Stimulated activated CD4-positive, alpha-beta T cell treated with anti-CD3 and anti-CD28 coated beads, Interleukin-1b, Interleukin-23, amount 100 ng/mL, for 1 hour (primary cell): Measurements from ENCODE around the gene DLG2.
"Not testable (repeated sequence)": the region's sequence is repeated elsewhere in the genome, so short reads cannot be mapped to it uniquely, and the experiment has no call there.

Source experiments
- DNase-seq, 2 donors: peaks; one replicate each; pipeline ENCODE4 v3.0.0-alpha.2; 2020; ENCODE audit warnings: low read depth in 2 of 2

The DLG2 gene

DNA sequence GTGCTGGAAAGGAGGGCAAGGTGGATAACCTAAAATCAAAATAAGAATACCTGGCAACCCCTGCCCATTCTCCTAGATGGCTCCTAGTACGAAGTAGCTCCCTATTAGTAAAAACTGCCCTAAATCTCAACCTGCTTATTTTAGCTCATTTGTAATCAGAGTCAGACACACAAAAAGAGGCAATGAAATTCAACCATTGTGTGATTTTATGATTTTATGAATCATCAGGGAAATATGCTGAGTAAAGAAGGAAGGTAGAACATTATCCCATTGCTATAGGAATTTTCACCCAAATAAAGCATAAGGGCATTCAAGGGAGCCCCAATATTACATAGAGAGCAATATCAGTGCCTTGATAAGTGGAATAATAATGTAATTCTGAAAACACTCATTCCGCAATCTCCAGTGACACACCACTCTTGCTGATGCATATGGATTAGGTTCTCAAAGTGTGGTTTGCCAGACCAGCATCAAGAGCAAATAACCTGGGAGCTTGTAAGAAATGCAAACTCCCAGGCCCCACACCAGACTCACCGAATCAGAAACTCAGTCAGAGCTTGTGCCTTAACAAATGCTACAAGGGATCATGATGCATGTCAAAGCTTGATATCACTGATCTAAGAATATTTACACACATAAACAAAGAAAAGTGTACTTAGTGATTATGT, 789.6 kb downstream of the DLG2 start:
- DNase-seq: no peak

DNA sequence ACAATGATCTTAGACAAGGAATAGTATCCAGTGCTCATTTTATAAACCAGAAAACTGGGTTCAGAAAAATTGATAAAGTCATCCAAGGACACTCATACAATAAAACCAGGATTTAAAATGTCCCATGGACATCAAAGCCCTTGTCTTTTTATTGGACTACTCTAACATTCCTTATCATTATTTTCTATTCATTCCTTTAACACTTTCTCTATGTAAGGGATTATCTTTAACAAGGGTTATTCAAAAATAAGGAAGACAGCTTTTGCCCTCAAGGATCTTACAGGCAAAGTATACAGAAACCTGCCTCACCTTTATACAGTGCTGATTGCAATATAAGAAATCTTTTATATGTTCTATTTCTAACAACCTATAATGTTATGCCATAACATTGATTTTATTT, 790.8 kb downstream of the DLG2 start:
- no peak for DNase-seq

DNA sequence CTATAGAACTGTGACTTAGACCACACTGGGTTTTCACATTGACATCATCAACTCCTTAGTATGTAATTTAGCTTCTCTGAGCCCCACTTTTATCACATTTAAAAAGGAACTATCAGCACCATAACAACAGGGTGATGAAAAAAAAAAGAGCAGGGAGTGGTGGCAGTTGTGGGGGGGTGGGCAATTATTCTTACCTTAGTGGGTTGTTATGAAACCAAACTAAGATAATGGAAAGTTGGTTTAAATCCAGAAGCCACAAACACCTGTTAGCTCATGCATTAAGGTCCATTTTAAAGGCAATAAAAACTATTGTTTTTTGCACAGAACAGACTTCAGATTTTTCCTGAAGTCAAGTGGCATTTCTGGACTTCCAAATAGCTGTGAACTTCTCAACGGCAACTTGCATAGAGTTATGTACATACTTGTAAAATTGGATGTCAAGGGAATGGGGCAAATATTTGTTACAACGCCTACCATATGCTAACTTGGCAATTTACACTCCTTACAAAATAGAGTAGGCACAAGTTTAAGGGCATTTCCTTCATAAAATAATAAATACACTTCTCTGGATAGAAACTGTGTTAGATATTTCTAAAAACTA, 793.6 kb downstream of the DLG2 start:
- DNase-seq: no peak

DNA sequence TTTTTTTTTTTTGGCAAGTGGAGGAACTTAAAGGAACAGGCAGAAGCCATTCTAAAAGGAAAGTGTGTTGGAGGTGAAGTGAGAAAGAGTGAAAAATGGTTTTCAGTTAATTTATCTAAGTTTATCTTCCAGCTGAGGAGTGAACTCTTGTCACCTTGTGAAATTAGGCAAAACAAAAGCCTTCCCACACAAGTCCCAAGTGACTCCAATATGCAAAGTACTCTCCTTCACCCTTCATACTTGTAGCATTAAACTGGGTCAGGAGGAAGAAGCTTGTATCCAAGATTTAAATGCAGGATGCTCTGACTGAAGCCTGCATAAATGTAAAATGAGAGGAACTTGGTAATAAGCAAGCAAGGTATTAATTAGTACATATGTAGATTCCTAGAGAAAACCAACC, 796.8 kb downstream of the DLG2 start:
- DNase-seq: no peak

DNA sequence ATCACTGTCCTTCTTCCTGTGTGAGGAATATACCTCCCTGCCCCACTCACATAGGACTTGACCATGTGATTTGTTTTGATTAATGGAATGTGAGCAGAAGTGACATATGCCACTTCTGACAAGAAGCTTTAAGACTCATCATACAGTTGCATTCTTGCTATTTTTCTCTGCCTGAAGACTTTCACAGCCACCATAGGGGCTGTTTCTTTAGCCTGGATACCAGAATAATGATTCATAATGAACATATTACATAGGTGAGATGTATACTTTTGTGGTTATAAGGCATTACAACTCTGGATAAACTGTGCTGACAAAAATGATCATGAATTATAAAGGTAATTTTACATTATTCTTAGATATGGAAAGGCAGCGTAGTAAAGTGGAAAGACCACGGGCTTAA, 798.0 kb downstream of the DLG2 start:
- DNase-seq: no peak

DNA sequence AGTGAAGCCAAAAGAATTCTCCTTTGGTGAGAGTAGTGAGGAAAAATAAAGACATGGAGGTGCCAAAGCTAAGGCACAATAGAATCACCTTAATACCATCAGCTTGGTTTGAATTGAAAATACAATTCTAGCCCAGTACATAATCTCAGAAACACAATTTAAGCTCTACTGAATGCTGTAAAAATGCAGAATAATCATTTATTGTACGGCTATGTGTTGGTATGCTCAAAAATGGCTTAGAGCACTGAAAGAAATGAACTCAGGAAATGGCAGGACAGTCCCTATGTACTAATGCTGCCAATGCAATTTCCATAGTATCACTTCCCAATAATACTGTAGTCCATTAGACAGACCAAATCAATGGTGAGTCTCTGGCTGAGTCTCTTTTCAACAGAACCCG, 798.5 kb downstream of the DLG2 start:
- DNase-seq: no peak

DNA sequence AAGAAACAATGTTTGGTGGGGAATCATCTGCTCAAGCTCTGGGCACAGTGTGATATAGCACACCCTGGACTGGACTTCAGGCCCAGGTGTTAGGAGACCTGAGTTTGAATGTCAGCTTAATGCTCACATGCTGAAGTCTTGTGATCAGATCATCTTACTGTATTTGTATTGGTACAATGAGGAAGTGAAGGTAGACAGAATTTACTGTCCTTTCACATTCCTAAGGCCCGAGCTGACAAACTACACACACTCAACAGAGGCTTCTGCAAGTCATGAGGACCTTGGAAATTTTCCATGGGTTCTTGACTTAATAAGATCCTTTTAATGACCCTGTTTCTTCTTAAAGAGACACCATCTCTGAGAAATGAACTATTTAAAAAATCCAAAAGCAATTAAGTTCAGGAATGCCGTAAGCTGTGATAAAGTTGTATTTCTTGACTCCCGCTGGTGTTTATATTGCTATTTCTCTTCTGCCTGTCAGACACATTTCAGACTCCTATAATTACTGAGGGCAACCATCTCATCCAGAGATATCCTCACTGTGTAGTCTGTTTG, 802.0 kb downstream of the DLG2 start:
- DNase-seq: no peak

DNA sequence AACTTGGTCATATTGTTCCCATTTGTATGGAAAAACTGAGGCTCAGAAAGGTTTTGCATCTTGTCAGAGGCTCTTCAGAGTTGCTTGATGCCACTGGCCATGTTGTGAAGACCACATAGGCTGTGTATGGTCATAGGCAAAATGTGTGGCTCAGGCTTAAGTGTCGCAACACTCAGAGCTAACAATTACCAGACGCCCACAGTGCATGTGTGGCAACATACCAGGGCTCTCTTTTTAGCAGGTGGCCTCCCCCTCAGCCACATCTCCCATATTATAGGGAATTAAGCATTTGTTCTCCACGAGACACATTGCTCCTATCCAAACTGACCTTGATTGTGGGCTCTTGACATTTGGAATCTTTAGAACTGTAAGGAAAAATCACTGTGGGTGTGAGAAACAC, 802.5 kb downstream of the DLG2 start:
- no peak for DNase-seq

DNA sequence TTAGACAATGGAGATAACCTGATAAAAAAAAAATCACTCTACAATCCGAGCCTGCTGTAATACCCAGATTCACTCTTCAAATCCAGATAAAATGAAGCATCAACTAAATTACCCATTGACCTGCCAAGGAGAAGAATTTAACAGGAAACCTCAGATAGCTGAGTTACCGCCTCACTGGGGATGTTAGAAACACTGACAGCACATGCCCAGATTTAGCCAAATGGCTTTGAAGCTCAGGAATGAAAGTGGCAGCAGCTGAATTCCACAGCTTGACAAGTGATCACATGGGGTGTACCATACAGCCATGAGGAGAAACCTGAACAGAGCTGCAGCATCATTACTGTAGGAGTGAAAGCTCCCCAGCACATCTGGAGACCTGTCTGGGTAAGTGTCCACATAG, 807.6 kb downstream of the DLG2 start:
- no peak for DNase-seq

DNA sequence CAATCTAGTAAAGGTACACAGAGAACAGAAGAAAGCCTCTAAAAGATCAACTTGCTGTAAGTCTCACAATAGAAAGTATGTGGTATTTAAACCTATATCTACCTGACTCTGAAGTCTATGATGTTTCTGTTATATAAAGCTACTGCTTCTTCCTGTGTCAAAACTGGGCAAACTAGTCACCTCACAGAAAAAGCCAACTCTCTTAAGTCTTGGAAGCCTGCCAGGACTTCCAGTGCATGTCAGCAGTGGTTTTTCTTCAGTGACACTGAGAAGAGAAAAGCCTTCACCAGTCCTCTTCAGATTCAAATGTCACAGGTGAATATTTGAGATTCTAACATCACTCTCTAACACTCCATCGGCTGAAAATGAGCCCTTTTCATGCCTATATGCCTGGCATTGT, 808.0 kb downstream of the DLG2 start:
- no peak for DNase-seq

DNA sequence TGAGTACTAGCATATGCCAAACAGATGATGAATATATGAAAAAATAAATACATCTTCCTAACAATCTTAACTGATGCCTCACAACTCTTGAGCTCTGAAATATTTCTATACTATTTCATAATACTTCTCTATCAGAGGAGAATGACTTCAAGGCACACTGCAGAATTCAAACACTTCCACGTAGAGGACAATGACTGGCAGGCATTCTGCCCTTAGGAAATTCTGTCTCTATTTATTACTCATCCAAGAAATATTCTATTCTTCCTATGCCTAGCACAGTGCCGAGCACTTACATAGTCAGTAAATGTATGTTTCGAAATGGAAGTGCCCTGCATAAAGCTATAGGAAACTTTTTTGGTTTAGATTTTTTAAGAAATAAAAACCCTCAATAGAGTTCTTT, 809.1 kb downstream of the DLG2 start:
- no peak for DNase-seq

DNA sequence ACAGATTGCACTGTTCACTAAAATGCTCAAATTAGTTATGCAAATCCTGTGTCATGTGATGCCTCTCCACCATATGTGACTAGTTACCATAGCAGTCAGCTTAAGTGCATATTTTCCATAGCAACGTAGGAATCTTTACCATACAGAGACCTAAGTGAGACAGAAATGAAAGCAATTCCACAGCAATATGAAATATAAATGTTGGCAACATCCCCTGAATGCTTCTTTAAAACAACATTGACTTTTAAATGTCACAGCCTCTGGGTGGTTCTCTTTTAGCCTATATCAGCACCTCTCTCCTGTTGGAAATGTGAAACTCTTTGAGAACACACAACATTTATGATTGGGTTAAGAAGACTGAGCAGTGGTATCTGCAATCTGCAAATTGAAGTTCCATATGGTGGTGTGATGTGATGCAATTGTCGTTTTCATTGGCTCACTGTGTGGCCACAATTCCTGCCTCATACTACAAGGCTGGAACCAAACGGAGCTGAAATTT, 814.6 kb downstream of the DLG2 start:
- no peak for DNase-seq

DNA sequence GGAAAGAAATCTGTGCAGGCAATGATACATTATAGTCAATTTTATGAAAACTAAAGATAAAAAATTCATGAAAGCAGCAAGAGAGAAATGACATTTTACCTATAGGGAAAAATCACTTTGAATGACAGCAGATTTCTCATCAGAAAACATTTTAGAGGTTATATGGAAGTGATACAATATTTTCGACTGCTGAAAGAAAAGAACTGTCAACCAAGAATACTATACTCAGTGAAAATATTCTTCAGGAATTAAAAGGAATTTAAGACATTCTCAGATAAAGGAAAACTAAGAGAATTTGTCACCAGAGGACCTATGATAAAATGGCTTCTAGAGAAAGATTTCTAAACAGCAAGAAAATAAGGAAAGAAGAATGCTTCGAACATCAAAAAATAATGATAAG, 820.8 kb downstream of the DLG2 start:
- no peak for DNase-seq

DNA sequence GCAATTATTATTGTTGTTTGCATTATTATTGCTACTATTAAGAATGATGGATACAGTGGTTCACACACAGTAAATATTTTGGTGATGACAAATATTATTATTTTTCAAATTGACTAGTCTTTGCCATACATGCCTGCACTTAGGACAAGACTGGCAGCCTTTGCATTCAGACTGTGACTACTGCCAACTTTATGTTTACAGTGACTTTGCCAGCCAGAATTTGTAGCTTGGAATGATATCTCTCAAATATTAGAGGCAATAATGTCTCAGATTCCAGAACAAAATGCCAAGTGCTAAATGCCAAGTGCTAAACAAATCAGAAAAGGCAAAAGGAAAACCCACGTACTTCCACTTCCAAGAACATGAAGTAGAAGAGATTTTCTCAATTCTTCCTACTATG, 823.1 kb downstream of the DLG2 start:
- no peak for DNase-seq

DNA sequence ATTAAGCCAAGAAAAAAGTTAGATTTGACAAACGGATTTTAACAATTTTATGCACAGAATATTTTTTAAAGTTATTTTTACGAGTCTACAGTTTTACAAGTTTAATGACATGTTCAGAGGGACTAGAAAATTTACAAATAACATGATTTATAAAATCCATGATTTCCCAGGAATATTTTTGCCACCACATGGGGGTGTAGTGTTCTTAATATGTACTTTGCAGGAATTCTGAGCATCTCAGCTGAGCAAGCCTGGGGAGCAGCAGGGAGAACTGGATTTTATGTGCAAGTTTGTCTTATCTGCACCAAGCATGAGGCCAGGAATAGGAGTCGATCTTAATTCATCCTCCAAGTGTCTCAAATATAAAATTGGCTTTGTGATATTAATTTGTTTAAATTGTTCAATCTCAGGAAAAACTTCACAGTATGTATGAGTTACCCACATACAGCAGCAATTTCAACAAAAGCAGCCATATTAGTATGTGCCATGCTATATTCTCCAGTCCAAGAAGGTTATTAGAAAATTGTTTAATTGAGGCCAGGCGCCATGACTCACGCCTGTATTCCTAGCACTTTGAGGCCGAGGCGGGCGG, 826.3 kb downstream of the DLG2 start:
- no peak for DNase-seq

DNA sequence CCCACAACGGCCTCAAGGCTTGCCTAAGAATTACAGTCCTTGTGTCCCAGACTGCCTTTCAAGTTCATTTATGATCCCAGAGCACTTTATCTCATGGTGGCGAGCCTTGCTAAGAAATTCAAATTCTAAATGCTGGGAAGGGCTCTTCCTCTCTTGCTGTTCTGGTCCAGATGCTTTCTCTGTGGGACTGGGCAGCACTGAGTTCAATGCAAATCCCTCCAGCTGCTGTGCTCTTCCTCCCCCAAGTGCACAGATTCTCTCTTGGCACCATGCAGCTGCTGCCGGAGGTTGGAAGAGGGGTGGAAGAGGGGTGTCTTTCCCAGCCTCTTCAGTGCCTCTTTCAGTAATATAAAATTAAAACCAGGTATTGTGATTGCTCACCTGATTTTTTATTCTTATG, 828.0 kb downstream of the DLG2 start:
- DNase-seq: no peak

DNA sequence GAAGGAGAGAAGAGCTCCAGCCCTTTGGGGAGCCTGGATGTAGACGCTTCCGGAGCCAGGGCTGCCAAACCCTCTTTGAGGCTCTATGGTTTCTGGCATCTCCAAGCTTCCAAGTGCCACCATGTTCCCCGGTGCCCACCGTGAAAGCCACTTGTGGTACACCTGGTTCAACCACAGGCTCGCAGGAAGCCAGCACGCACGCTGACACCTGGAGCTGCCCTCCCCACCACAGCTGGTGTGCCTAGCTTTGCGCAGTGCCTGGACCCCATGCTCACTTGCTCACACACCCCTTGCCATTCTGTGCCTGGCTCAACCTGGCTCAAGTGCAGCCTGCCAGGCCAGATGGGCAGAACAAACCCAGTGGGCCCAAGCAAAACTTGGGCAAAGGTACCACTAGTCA, 831.4 kb downstream of the DLG2 start:
- DNase-seq: no peak

DNA sequence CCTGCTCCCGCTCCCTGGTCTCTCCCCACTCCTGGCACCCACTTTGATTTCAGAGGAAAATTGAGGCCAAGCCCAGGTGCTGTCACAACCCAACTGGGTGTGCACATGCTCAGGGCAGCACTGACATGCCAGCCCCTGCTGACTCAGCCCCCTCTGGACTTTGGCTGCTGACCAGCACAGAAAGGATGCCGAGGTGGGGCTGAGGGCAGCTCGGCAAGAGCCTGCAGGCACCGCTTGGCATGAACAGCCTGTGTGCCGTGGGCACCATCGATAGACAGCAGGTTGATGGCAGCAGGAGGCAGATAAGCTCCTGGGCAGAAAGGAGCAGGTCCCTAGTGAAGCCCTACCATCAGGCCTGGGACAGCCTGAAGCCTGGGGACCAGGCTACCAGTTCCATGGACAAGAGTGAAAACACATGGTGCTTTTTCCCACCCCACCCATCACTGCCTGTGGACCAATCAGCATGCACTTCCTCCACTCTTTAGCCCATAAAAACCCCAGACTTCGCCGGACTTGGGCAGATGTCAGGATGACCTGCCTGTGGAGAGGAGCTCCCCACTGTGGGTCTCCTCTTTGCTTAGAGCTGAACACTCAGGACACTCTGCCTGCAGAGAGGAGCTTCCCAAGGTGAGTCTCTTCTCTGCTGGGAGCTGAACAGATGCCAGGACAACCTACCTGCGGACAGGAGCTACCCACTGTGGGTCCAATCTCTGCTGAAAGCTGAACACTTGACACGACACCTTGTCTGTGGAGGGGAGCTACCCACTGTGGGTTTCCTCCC, 832.3 kb downstream of the DLG2 start:
- no peak for DNase-seq

DNA sequence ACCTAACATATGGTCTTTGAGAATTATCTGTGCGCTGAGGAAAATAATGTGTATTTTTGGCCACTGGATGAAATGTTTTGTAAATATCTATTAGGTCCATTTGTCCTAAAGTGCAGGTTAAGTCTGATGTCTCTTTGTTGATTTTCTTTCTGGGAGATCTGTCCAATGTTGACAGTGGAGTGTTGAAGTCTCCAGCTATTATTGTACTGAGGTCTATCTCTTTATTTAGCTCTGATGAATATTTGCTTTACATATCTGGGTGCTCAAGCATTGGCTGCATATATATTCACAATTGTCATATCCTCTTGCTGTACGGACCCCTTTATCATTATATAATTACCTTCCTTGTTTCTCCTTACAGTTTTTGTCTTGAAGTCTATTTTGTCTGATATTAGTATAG, 833.8 kb downstream of the DLG2 start:
- DNase-seq: no peak

DNA sequence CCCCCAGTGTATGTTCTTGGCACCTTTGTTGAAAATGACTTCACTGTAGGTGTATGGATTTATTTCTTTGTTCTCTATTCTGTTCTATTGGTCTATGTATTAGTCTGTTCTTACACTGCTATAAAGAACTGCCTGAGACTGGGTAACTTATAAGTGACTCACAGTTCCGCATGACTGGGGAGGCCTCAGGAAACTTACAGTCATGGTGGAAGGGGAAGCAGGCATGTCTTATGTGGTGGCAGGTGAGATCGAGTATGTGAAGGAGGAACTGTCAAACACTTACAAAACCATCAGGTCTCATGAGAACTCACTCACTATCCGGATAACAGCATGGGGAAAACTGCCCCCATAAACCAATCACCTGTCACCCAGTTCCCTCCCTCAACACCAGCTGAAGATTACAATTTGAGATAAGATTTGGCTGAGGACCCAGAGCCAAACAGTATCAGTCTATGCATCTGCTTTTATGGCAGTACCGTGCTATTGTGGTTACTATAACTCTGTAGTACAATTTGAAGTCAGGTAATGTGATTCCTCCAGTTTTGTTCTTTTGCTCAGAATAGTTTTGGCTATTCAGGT, 836.2 kb downstream of the DLG2 start:
- no peak for DNase-seq

DNA sequence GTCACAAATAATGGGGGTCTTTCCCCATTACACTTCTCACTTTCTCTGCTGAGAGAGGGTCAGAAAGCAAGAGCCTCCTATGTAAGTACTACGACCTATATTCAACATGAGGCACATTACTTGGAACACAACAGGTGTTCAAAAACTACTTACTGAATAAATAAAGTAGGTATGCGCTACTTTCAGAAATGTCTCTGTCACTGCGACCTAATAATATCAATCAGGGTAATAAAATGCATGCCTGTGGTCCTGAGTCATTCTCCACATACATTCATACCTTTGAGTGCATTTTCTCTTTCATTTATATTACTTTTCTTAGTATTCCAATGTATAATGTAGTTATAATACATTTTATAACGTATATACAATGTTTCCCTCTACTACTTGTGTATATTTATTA, 838.9 kb downstream of the DLG2 start:
- no peak for DNase-seq

DNA sequence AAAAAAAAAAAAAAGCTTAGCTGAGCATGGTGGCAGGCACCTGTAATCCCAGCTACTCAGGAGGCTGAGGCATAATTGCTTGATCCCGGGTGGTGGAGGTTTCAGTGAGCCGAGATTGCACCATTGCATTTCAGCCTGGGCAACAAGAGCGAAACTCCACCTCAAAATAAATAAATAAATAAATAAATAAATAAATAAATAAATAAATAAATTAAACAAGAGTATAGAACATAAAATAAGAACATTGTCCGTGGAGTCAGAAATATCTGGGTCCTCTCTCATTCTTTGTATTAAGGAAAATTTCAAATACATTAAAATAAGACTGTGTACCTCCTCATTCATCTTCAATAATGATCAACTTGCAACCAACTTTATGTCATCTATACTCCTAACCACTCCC, 843.0 kb downstream of the DLG2 start:
- DNase-seq: not testable (repeated sequence)
